HepG2 (cell line): ENCODE measurements around the gene KIF23. TPM values are rescaled to one million over a fixed set of nuclear protein-coding genes. Genes with fewer than 3 reads are reported as not detected.

ENCODE experiments used
- ATAC-seq: fragments of 200-7000 bp; cut with Tn5 transposase; 3 replicates; pipeline ENCODE4 v1.9.1; 2020; ENCODE audit warnings: mild to moderate bottlenecking, moderate library complexity
- BruUV-seq: library from RNA; stranded (reverse); fragments of 400-500 nt; replicated peaks from 2 replicates; lab custom pipeline; 2021; lab: Mats Ljungman, UMichigan
- CTCF ChIA-PET: fragments of 300-600 bp; formaldehyde crosslinking; extraction: SDS; loops from one replicate; lab custom pipeline; 2021; ENCODE audit warnings: low total read pairs, inconsistent platforms, low intra/inter-chr PET ratio; lab: Yijun Ruan, JAX
- POLR2A ChIA-PET: fragments of 350-600 bp; sonication (Branson Sonifier 250); formaldehyde crosslinking; loops from one replicate; lab custom pipeline; 2020; ENCODE audit warnings: antibody characterized with exemption, inconsistent platforms; lab: Yijun Ruan, JAX
- DNase-seq: peaks from one replicate; pipeline ENCODE4 v3.0.0-alpha.2; 2015; ENCODE audit warnings: low spot score
- FAIRE-seq: peaks from 3 replicates; lab custom pipeline; 2011; peaks lifted over from hg19 to GRCh38; lab: Jason Lieb, UNC
- H2AFZ ChIP-seq: one replicate; pipeline ENCODE4 v1.6.1; 2011; ENCODE audit warnings: low read length, inconsistent platforms
- H3K27ac ChIP-seq: fragments of 300-600 bp; 3 replicates; pipeline ENCODE4 v1.8.0; 2011; ENCODE audit warnings: mixed run types, mild to moderate bottlenecking, mixed read lengths, low read length, inconsistent platforms; ENCODE audit not compliant: insufficient read depth; ENCODE audit errors: extremely low read length
- H3K27me3 ChIP-seq, 2 experiments: fragments of 200-600 bp in 1 of 2; 2 replicates in 1 of 2; 3 replicates in 1 of 2; pipeline versions ENCODE4 v1.6.0 to v1.8.0; 2011; ENCODE audit warnings: low read length in 2 of 2, mild to moderate bottlenecking in 2 of 2, moderate library complexity in 2 of 2, inconsistent platforms in 1 of 2; ENCODE audit not compliant: insufficient read depth in 2 of 2, control insufficient read depth in 1 of 2
- H3K36me3 ChIP-seq, 2 experiments: fragments of 200-600 bp in 1 of 2; replicated peaks in 1 of 2; 2 replicates in 1 of 2; 3 replicates in 1 of 2; pipeline versions ENCODE4 v1.5.1 to v1.8.0; 2011; ENCODE audit warnings: low read length in 2 of 2, inconsistent platforms in 1 of 2; ENCODE audit not compliant: insufficient read depth in 2 of 2, control insufficient read depth in 1 of 2
- H3K4me1 ChIP-seq: 2 replicates; pipeline ENCODE4 v1.5.1; 2012; ENCODE audit warnings: low read length, inconsistent platforms; ENCODE audit not compliant: insufficient read depth
- H3K4me2 ChIP-seq: 2 replicates; pipeline ENCODE4 v1.6.0; 2011; ENCODE audit warnings: low read depth, low read length, inconsistent platforms
- H3K4me3 ChIP-seq, 3 experiments: fragments of 200-600 bp in 1 of 3; sonication (generic), shearing (Covaris generic) in 1 of 3; replicated peaks in 1 of 3; 2 replicates each; pipeline ENCODE4 v1.5.1; 2011 to 2016; ENCODE audit warnings: low read length in 3 of 3, inconsistent platforms in 2 of 3, low read depth in 2 of 3, mild to moderate bottlenecking in 2 of 3, control low read depth in 1 of 3, mixed read lengths in 1 of 3; ENCODE audit not compliant: insufficient read depth in 1 of 3
- H3K79me2 ChIP-seq: one replicate; pipeline ENCODE4 v1.6.1; 2011; ENCODE audit warnings: low read length, inconsistent platforms; ENCODE audit not compliant: insufficient read depth
- H3K9ac ChIP-seq: 2 replicates; pipeline ENCODE4 v1.6.0; 2011; ENCODE audit warnings: mild to moderate bottlenecking, low read depth, low read length, inconsistent platforms; ENCODE audit not compliant: insufficient read depth
- H3K9me3 ChIP-seq: 2 replicates; pipeline ENCODE4 v1.5.1; 2012; ENCODE audit warnings: mild to moderate bottlenecking, low read length
- H4K20me1 ChIP-seq: 2 replicates; pipeline ENCODE4 v1.6.0; 2011; ENCODE audit warnings: inconsistent platforms, mild to moderate bottlenecking, low read length, moderate library complexity; ENCODE audit not compliant: insufficient read depth
- ATF5 ChIP-seq: sonication (generic); formaldehyde crosslinking; IDR thresholded peaks from 2 replicates; pipeline ENCODE4 v1.4.0; 2020; ENCODE audit warnings: mild to moderate bottlenecking, low read depth, missing genetic modification reagents
- ELK4 ChIP-seq: sonication (generic); formaldehyde crosslinking; IDR thresholded peaks from 2 replicates; pipeline ENCODE4 v1.9.0; 2021; ENCODE audit warnings: missing genetic modification reagents, borderline replicate concordance
- GATA4 ChIP-seq: sonication (generic); IDR thresholded peaks from 2 replicates; pipeline ENCODE4 v1.6.1; 2016; ENCODE audit warnings: antibody characterized with exemption, low read depth, borderline replicate concordance
- ISL2 ChIP-seq: sonication (generic); formaldehyde crosslinking; IDR thresholded peaks from 2 replicates; pipeline ENCODE4 v1.5.0; 2020; ENCODE audit warnings: missing genetic modification reagents
- MATR3 ChIP-seq: sonication (generic); formaldehyde crosslinking; IDR thresholded peaks from 2 replicates; pipeline ENCODE4 v1.4.0; 2020; ENCODE audit warnings: missing genetic modification reagents
- MTA3 ChIP-seq: sonication (generic); formaldehyde crosslinking; IDR thresholded peaks from 2 replicates; pipeline ENCODE4 v1.4.0; 2020; ENCODE audit warnings: missing genetic modification reagents
- POGK ChIP-seq: sonication (generic); formaldehyde crosslinking; conservative IDR thresholded peaks from 2 replicates; pipeline ENCODE4 v1.8.0; 2022; ENCODE audit warnings: mild to moderate bottlenecking, moderate library complexity, missing genetic modification reagents
- USF2 ChIP-seq, 2 experiments: sonication (generic) in 1 of 2; formaldehyde crosslinking in 1 of 2; IDR thresholded peaks; 2 replicates each; pipeline versions ENCODE4 v1.5.1 to v1.6.1; 2011 to 2020; ENCODE audit warnings: borderline replicate concordance in 1 of 2, low read depth in 1 of 2, low read length in 1 of 2, mild to moderate bottlenecking in 1 of 2, missing genetic modification reagents in 1 of 2, moderate library complexity in 1 of 2
- YEATS4 ChIP-seq: sonication (generic); formaldehyde crosslinking; IDR thresholded peaks from 2 replicates; pipeline ENCODE4 v1.4.0; 2020; ENCODE audit warnings: missing genetic modification reagents, borderline replicate concordance
- ZBTB4 ChIP-seq: sonication (generic); formaldehyde crosslinking; IDR thresholded peaks from 2 replicates; pipeline ENCODE4 v1.4.0; 2020; ENCODE audit warnings: missing genetic modification reagents, mild to moderate bottlenecking, borderline replicate concordance
- ZEB1 ChIP-seq: IDR thresholded peaks from 2 replicates; pipeline ENCODE4 v1.6.1; 2012; ENCODE audit warnings: mild to moderate bottlenecking, low read depth, inconsistent platforms; ENCODE audit not compliant: insufficient replicate concordance
- ZNF761 ChIP-seq: sonication (generic); formaldehyde crosslinking; conservative IDR thresholded peaks from 2 replicates; pipeline ENCODE4 v1.4.0; 2020; ENCODE audit warnings: mild to moderate bottlenecking, missing genetic modification reagents
- in situ Hi-C: cut with HindIII; loops from 2 replicates; pipeline ENCODE4 v1.10.0; 2017; ENCODE audit warnings: low pct_unique_long_range_greater_than_20kb; ENCODE audit not compliant: extremely low pct_ligation_motif_present
- intact Hi-C: fragments of 100-400 bp; cut with micrococcal nuclease; formaldehyde crosslinking; loops from one replicate; pipeline ENCODE4 v1.10.0; 2022; ENCODE audit not compliant: unreplicated experiment
- polyA plus RNA-seq, 8 experiments: library from polyadenylated mRNA; depleted of rRNA in 3 of 8; stranded (reverse) in 7 of 8; unstranded in 1 of 8; fragments of >200 nt; fragmentation: Illumina TruSeq in 4 of 8; extraction: Trizol in 4 of 8; gene quantifications; 2 replicates each; pipeline versions ENCODE4 v1.2.1 to v1.2.3, GENCODE V29; 2011 to 2016; ENCODE audit warnings: low read depth in 4 of 8, missing spikeins in 1 of 8, mixed read lengths in 1 of 8; ENCODE audit not compliant: insufficient read depth in 1 of 8
- total RNA-seq, 5 experiments: library from RNA; depleted of rRNA; stranded (reverse); fragments of >200 nt; fragmentation: Illumina TruSeq; extraction: Trizol; gene quantifications; 2 replicates each; pipeline ENCODE4 v1.2.3, GENCODE V29; 2016; ENCODE audit warnings: low read depth in 1 of 5

Gene KIF23
- total and polyA plus RNA-seq, 2 of the 13 experiments (the other 11 are each of a cell fraction or from before 2014, with no cell fraction given): 11.3 to 38.1 TPM

GRCh38 chr15:69415381-69415780 lies 1.2 kb downstream of the KIF23 start (continued):
- TF ChIP-seq USF2 (IDR thresholded peaks at IDR 0.05; ENCODE audit: low read depth, low read length) (no peak), USF2 (CRISPR knock-in tag; IDR thresholded peaks at IDR 0.05; ENCODE audit: borderline replicate concordance) (no peak), MATR3 (CRISPR knock-in tag) (no peak), ZEB1 (no peak), MTA3 (no peak)

GRCh38 chr15:69417581-69417980 lies 3.4 kb downstream of the KIF23 start:
- POLR2A ChIA-PET: no interaction called here
- H3K9me3 ChIP-seq: no peaks in the 10 kb centered on the region
- no peak overlapping the region for H3K4me2 ChIP-seq
- in situ Hi-C loops: no loop called here
- H2AFZ ChIP-seq: no peak overlapping the region
- no peak for ATAC-seq
- TF ChIP-seq YEATS4 (CRISPR knock-in tag): no peak
- no peak for TF ChIP-seq ELK4 (CRISPR knock-in tag)
- TF ChIP-seq GATA4: no peak
- TF ChIP-seq ZBTB4 (CRISPR knock-in tag): no peak
- TF ChIP-seq ATF5 (CRISPR knock-in tag): no peak
- TF ChIP-seq ISL2: no peak
- TF ChIP-seq ZNF761 (CRISPR knock-in tag): no peak
- no peak for TF ChIP-seq POGK (CRISPR knock-in tag)
- H3K79me2 ChIP-seq: peaks cover 27% of the 10 kb centered on the region
- H3K36me3 ChIP-seq: peaks cover 3 to 33% of the 10 kb centered on the region in 2 experiments; a peak in 4 of 5 replicates
- FAIRE-seq: no peak
- BruUV-seq: no TSS peak
- CTCF ChIA-PET: no interaction called here
- no peak overlapping the region for H3K4me3 ChIP-seq
- no peaks in the 10 kb centered on the region; the same call in 1 of the 2 replicates for H4K20me1 ChIP-seq
- H3K27me3 ChIP-seq: no peaks in the 10 kb centered on the region
- peaks cover 27% of the 10 kb centered on the region for H3K4me1 ChIP-seq
- H3K27ac ChIP-seq: no peak overlapping the region
- no peak overlapping the region for H3K9ac ChIP-seq
- intact Hi-C loops: loop anchor here (5.0 kb wide), 1 partner anchor 35 kb away; the partner anchor contains the start of gene RPLP1
- DNase-seq: no peak
